MM.1S (cell line): ENCODE measurements around the gene KCMF1.

Experiments
- DNase-seq: peaks from one replicate; pipeline ENCODE4 v3.0.0-alpha.2; 2015
- H2AFZ ChIP-seq: fragments of 300-600 bp; sonication (generic); 2 replicates; pipeline ENCODE4 v1.6.0; 2016; ENCODE audit warnings: antibody characterized with exemption, low read length
- H3F3A ChIP-seq: fragments of 300-600 bp; sonication (generic); 2 replicates; pipeline ENCODE4 v1.6.1; 2016; ENCODE audit warnings: mild to moderate bottlenecking, antibody characterized with exemption, low read length, moderate library complexity, mixed read lengths; ENCODE audit not compliant: insufficient read depth
- H3K27ac ChIP-seq: fragments of 300-600 bp; sonication (generic); 2 replicates; pipeline ENCODE4 v1.5.1; 2016; ENCODE audit warnings: mild to moderate bottlenecking, low read length
- H3K27me3 ChIP-seq: fragments of 300-600 bp; sonication (generic); replicated peaks from 2 replicates; pipeline ENCODE4 v1.6.0; 2016; ENCODE audit warnings: low read length; ENCODE audit not compliant: insufficient read depth
- H3K36me3 ChIP-seq: fragments of 300-600 bp; sonication (generic); replicated peaks from 2 replicates; pipeline ENCODE4 v1.6.1; 2016; ENCODE audit warnings: mild to moderate bottlenecking, low read length, mixed read lengths; ENCODE audit not compliant: insufficient read depth
- H3K4me1 ChIP-seq: fragments of 300-600 bp; sonication (generic); 2 replicates; pipeline ENCODE4 v1.6.1; 2016; ENCODE audit warnings: low read length, mixed read lengths
- H3K4me2 ChIP-seq: fragments of 300-600 bp; sonication (generic); 2 replicates; pipeline ENCODE4 v1.6.0; 2016; ENCODE audit warnings: low read depth, low read length
- H3K4me3 ChIP-seq: fragments of 300-600 bp; sonication (generic); 2 replicates; pipeline ENCODE4 v1.5.1; 2016; ENCODE audit warnings: low read length, mixed read lengths
- H3K79me2 ChIP-seq: fragments of 300-600 bp; sonication (generic); 2 replicates; pipeline ENCODE4 v1.6.1; 2016; ENCODE audit warnings: mixed run types, low read length, mixed read lengths
- H3K9ac ChIP-seq: fragments of 300-600 bp; sonication (generic); 2 replicates; pipeline ENCODE4 v1.6.1; 2016; ENCODE audit warnings: low read length, mixed read lengths
- H3K9me2 ChIP-seq: fragments of 300-600 bp; sonication (generic); replicated peaks from 2 replicates; pipeline ENCODE4 v1.6.1; 2016; ENCODE audit warnings: mild to moderate bottlenecking, low read length, mixed read lengths; ENCODE audit not compliant: insufficient read depth
- H3K9me3 ChIP-seq: fragments of 300-600 bp; sonication (generic); replicated peaks from 2 replicates; pipeline ENCODE4 v1.6.1; 2016; ENCODE audit warnings: mild to moderate bottlenecking, low read length, mixed read lengths; ENCODE audit not compliant: insufficient read depth
- H4K20me1 ChIP-seq: fragments of 300-600 bp; sonication (generic); 2 replicates; pipeline ENCODE4 v1.6.1; 2016; ENCODE audit warnings: mild to moderate bottlenecking, low read length, moderate library complexity, mixed read lengths; ENCODE audit not compliant: insufficient read depth
- CTCF ChIP-seq: fragments of 300-600 bp; sonication (generic); IDR thresholded peaks from 2 replicates; pipeline ENCODE4 v1.5.1; 2016; ENCODE audit warnings: antibody characterized with exemption, low read length, mixed read lengths
- EZH2 ChIP-seq: fragments of 300-600 bp; sonication (generic); optimal IDR thresholded peaks from 2 replicates; pipeline ENCODE3; 2017; ENCODE audit warnings: low read depth, mild to moderate bottlenecking, antibody characterized with exemption, low read length, mixed read lengths
- EZH2phosphoT487 ChIP-seq: fragments of 300-600 bp; sonication (generic); IDR thresholded peaks from 2 replicates; pipeline ENCODE4 v1.6.1; 2018; ENCODE audit warnings: antibody characterized with exemption, low read length

KCMF1 gene

DNA sequence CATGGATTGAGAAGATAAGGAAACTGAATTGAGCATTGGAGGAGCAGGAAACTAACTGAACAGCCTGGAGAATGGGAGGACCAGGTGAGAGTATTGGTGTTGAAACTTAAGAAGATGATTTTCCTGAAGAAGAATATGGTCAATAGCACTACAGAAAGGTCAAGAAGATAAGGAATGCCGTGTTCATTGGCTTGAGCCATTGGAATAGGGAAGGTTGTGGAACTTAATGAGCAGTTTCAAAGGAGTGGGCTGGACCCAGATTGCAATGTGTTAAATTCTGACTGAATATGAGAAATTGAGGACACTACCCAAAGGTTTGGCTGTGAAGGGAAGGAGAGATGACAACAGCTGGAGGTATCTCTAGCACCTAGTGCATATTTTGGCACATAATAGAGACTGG lies 19.0 kb downstream of the KCMF1 start:
- no peaks in the 10 kb centered on the region for H3F3A ChIP-seq
- H3K9me3 ChIP-seq, result no peaks in the 10 kb centered on the region
- no peak overlapping the region for H3K4me3 ChIP-seq
- H3K4me2 ChIP-seq, result no peak overlapping the region
- peaks cover 100% of the 10 kb centered on the region for H3K79me2 ChIP-seq
- H2AFZ ChIP-seq, result no peak overlapping the region
- TF ChIP-seq EZH2phosphoT487 (no peak), CTCF (no peak), EZH2 (no peak)
- H3K9me2 ChIP-seq, result no peaks in the 10 kb centered on the region
- no peaks in the 10 kb centered on the region for H3K27me3 ChIP-seq
- no peaks in the 10 kb centered on the region for H3K36me3 ChIP-seq
- H3K9ac ChIP-seq, result no peak overlapping the region
- no peak overlapping the region for H3K27ac ChIP-seq
- no peaks in the 10 kb centered on the region for H3K4me1 ChIP-seq
- DNase-seq, result no peak
- peaks cover 63% of the 10 kb centered on the region for H4K20me1 ChIP-seq

GRCh38 chr2:84991404-84992160 lies 20.6 kb downstream of the KCMF1 start:
- H3K36me3 ChIP-seq, result no peaks in the 10 kb centered on the region
- H3K9ac ChIP-seq, result no peak overlapping the region

DNA sequence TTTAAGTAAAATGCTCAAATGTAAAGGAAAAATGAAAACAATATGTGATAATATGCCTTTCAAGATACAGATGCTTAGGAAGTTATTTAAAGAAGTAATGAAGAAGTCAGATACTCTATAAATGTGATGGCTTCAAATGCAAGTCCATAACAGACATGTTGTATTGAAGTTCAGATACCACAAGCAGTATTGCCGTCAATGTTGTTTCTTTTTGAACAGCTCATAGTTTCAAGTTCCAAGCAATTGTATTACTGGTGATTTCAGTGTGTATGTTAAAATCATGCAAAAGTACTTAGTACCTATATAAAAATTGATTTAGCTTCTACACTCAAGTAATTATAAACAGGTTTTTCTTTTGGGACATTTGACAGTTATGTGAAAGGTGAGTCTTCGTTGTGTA lies 24.9 kb downstream of the KCMF1 start:
- Histone ChIP-seq H4K20me1 (peaks cover 26% of the 10 kb centered on the region), H3K9me3 (no peaks in the 10 kb centered on the region), H3K4me1 (peaks cover 6% of the 10 kb centered on the region; the same call in 1 of the 2 replicates), H3K9me2 (no peaks in the 10 kb centered on the region), H3K27ac (no peak overlapping the region), H2AFZ (no peak overlapping the region), H3K36me3 (no peaks in the 10 kb centered on the region), H3K9ac (no peak overlapping the region), H3F3A (no peaks in the 10 kb centered on the region), H3K79me2 (peaks cover 94% of the 10 kb centered on the region), H3K4me3 (no peak overlapping the region), H3K4me2 (no peak overlapping the region), H3K27me3 (no peaks in the 10 kb centered on the region)
- no peak for DNase-seq
- TF ChIP-seq EZH2, result no peak
- no peak for TF ChIP-seq EZH2phosphoT487
- no peak for TF ChIP-seq CTCF

More at GRCh38 chr2:84991404-84992160, 20.6 kb downstream of the KCMF1 start:
- Histone ChIP-seq H3K4me1 (no peaks in the 10 kb centered on the region), H3K4me2 (no peak overlapping the region), H2AFZ (no peak overlapping the region), H3K4me3 (no peak overlapping the region), H3K27ac (no peak overlapping the region), H3K79me2 (peaks cover 100% of the 10 kb centered on the region), H3K9me2 (no peaks in the 10 kb centered on the region), H4K20me1 (peaks cover 59% of the 10 kb centered on the region), H3F3A (no peaks in the 10 kb centered on the region), H3K9me3 (no peaks in the 10 kb centered on the region), H3K27me3 (no peaks in the 10 kb centered on the region)
- DNase-seq, result no peak
- TF ChIP-seq EZH2phosphoT487 (no peak), CTCF (no peak), EZH2 (no peak)
